ENCODE data around the gene CAMK2N2.

GRCh38 chr3:184258926-184259325, 2.4 kb downstream of the CAMK2N2 start:
- TF ChIP-seq CTCF (IDR thresholded peaks at IDR 0.05) = no peak
- no peak for TF ChIP-seq POLR2A (IDR thresholded peaks at IDR 0.05)

Data from right lobe of liver (tissue), 4 donors.